Measurements from ENCODE around the gene MCTS1. TPM values are rescaled to one million over a fixed set of nuclear protein-coding genes. Genes with fewer than 3 reads are reported as not detected.

Gene MCTS1
- total and polyA plus RNA-seq, 2 experiments from 2014 or later = 33.0 to 58.2 TPM

DNA sequence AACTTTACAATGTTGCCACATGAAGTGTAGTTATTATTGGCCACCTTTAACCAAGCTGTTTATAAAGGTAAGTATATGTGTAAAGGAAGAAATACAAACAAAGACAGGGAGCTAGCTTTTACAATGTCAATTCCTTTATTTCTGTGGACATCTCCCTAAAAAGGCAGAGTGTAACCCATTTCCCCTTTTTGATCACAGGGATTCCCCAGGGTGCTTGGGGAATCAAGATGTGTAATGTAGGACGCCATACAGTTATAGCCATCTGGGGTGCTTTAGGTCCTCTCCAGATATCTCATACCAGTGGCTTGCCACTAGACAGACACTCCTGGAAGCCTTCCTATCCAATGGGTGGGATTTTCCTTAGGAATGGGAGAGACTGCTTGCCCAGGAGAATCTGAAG, 39.0 kb upstream of the MCTS1 start:
- H3F3A ChIP-seq (replicated peaks; ENCODE audit: low read depth) = no peaks in the 10 kb centered on the region
- TF ChIP-seq EZH2 (IDR thresholded peaks at IDR 0.05; ENCODE audit: low read depth, unreplicated experiment) = no peak
- TF ChIP-seq JUNB (IDR thresholded peaks at IDR 0.05; ENCODE audit: unreplicated experiment) = no peak
- TF ChIP-seq, protein P1, sequence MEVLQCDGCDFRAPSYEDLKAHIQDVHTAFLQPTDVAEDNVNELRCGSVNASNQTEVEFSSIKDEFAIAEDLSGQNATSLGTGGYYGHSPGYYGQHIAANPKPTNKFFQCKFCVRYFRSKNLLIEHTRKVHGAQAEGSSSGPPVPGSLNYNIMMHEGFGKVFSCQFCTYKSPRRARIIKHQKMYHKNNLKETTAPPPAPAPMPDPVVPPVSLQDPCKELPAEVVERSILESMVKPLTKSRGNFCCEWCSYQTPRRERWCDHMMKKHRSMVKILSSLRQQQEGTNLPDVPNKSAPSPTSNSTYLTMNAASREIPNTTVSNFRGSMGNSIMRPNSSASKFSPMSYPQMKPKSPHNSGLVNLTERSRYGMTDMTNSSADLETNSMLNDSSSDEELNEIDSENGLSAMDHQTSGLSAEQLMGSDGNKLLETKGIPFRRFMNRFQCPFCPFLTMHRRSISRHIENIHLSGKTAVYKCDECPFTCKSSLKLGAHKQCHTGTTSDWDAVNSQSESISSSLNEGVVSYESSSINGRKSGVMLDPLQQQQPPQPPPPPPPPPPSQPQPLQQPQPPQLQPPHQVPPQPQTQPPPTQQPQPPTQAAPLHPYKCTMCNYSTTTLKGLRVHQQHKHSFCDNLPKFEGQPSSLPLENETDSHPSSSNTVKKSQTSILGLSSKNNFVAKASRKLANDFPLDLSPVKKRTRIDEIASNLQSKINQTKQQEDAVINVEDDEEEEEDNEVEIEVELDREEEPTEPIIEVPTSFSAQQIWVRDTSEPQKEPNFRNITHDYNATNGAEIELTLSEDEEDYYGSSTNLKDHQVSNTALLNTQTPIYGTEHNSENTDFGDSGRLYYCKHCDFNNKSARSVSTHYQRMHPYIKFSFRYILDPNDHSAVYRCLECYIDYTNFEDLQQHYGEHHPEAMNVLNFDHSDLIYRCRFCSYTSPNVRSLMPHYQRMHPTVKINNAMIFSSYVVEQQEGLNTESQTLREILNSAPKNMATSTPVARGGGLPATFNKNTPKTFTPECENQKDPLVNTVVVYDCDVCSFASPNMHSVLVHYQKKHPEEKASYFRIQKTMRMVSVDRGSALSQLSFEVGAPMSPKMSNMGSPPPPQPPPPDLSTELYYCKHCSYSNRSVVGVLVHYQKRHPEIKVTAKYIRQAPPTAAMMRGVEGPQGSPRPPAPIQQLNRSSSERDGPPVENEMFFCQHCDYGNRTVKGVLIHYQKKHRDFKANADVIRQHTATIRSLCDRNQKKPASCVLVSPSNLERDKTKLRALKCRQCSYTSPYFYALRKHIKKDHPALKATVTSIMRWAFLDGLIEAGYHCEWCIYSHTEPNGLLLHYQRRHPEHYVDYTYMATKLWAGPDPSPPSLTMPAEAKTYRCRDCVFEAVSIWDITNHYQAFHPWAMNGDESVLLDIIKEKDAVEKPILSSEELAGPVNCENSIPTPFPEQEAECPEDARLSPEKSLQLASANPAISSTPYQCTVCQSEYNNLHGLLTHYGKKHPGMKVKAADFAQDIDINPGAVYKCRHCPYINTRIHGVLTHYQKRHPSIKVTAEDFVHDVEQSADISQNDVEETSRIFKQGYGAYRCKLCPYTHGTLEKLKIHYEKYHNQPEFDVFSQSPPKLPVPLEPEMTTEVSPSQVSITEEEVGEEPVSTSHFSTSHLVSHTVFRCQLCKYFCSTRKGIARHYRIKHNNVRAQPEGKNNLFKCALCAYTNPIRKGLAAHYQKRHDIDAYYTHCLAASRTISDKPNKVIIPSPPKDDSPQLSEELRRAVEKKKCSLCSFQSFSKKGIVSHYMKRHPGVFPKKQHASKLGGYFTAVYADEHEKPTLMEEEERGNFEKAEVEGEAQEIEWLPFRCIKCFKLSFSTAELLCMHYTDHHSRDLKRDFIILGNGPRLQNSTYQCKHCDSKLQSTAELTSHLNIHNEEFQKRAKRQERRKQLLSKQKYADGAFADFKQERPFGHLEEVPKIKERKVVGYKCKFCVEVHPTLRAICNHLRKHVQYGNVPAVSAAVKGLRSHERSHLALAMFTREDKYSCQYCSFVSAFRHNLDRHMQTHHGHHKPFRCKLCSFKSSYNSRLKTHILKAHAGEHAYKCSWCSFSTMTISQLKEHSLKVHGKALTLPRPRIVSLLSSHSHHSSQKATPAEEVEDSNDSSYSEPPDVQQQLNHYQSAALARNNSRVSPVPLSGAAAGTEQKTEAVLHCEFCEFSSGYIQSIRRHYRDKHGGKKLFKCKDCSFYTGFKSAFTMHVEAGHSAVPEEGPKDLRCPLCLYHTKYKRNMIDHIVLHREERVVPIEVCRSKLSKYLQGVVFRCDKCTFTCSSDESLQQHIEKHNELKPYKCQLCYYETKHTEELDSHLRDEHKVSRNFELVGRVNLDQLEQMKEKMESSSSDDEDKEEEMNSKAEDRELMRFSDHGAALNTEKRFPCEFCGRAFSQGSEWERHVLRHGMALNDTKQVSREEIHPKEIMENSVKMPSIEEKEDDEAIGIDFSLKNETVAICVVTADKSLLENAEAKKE (CRISPR knock-in tag; IDR thresholded peaks at IDR 0.05) = no peak
- no peak for TF ChIP-seq ZNF331 (CRISPR knock-in tag; IDR thresholded peaks at IDR 0.05; ENCODE audit: low read depth)
- TF ChIP-seq STAT1 (IDR thresholded peaks at IDR 0.05; ENCODE audit: unreplicated experiment) = no peak
- no peak for TF ChIP-seq NANOG (IDR thresholded peaks at IDR 0.05; ENCODE audit: borderline replicate concordance)
- TF ChIP-seq EZH2phosphoT487 (IDR thresholded peaks at IDR 0.05; ENCODE audit: unreplicated experiment) = no peak
- TF ChIP-seq POLR2AphosphoS5 (IDR thresholded peaks at IDR 0.05; ENCODE audit: low read depth) = no peak
- TF ChIP-seq CREB1 (CRISPR knock-in tag; IDR thresholded peaks at IDR 0.05; ENCODE audit: low read depth) = no peak
- TF ChIP-seq, protein P2, sequence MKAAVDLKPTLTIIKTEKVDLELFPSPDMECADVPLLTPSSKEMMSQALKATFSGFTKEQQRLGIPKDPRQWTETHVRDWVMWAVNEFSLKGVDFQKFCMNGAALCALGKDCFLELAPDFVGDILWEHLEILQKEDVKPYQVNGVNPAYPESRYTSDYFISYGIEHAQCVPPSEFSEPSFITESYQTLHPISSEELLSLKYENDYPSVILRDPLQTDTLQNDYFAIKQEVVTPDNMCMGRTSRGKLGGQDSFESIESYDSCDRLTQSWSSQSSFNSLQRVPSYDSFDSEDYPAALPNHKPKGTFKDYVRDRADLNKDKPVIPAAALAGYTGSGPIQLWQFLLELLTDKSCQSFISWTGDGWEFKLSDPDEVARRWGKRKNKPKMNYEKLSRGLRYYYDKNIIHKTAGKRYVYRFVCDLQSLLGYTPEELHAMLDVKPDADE (IDR thresholded peaks at IDR 0.05) = no peak
- TF ChIP-seq, protein P3, sequence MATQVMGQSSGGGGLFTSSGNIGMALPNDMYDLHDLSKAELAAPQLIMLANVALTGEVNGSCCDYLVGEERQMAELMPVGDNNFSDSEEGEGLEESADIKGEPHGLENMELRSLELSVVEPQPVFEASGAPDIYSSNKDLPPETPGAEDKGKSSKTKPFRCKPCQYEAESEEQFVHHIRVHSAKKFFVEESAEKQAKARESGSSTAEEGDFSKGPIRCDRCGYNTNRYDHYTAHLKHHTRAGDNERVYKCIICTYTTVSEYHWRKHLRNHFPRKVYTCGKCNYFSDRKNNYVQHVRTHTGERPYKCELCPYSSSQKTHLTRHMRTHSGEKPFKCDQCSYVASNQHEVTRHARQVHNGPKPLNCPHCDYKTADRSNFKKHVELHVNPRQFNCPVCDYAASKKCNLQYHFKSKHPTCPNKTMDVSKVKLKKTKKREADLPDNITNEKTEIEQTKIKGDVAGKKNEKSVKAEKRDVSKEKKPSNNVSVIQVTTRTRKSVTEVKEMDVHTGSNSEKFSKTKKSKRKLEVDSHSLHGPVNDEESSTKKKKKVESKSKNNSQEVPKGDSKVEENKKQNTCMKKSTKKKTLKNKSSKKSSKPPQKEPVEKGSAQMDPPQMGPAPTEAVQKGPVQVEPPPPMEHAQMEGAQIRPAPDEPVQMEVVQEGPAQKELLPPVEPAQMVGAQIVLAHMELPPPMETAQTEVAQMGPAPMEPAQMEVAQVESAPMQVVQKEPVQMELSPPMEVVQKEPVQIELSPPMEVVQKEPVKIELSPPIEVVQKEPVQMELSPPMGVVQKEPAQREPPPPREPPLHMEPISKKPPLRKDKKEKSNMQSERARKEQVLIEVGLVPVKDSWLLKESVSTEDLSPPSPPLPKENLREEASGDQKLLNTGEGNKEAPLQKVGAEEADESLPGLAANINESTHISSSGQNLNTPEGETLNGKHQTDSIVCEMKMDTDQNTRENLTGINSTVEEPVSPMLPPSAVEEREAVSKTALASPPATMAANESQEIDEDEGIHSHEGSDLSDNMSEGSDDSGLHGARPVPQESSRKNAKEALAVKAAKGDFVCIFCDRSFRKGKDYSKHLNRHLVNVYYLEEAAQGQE (IDR thresholded peaks at IDR 0.05; ENCODE audit: unreplicated experiment) = no peak
- TF ChIP-seq, protein P4, sequence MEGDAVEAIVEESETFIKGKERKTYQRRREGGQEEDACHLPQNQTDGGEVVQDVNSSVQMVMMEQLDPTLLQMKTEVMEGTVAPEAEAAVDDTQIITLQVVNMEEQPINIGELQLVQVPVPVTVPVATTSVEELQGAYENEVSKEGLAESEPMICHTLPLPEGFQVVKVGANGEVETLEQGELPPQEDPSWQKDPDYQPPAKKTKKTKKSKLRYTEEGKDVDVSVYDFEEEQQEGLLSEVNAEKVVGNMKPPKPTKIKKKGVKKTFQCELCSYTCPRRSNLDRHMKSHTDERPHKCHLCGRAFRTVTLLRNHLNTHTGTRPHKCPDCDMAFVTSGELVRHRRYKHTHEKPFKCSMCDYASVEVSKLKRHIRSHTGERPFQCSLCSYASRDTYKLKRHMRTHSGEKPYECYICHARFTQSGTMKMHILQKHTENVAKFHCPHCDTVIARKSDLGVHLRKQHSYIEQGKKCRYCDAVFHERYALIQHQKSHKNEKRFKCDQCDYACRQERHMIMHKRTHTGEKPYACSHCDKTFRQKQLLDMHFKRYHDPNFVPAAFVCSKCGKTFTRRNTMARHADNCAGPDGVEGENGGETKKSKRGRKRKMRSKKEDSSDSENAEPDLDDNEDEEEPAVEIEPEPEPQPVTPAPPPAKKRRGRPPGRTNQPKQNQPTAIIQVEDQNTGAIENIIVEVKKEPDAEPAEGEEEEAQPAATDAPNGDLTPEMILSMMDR (conservative IDR thresholded peaks at IDR 0.05; ENCODE audit: low read depth in 2 of 2) = no peak
- no peak for TF ChIP-seq ZNF114 (CRISPR knock-in tag; IDR thresholded peaks at IDR 0.05)
- Mint-ChIP-seq H3K27me3 (ENCODE audit: insufficient read depth, low read depth, poor library complexity) (peaks cover 3% of the 10 kb centered on the region), H3K36me3 (ENCODE audit: low read depth) (no peaks in the 10 kb centered on the region; the same call in 2 of the 3 replicates), H3K27ac (no peak overlapping the region), H3K9me3 (no peaks in the 10 kb centered on the region), H3K4me1 (peaks cover 5% of the 10 kb centered on the region), H3K4me3 (no peak overlapping the region)
- no peaks in the 10 kb centered on the region for H4K20me1 ChIP-seq (replicated peaks; ENCODE audit: insufficient read depth)
- H3K27me3 ChIP-seq (ENCODE audit: insufficient read depth) = no peaks in the 10 kb centered on the region
- DNase-seq (ENCODE audit: low spot score) = no peak
- no peaks in the 10 kb centered on the region for H3K36me3 ChIP-seq (ENCODE audit: insufficient read depth)
- no peak overlapping the region for H3K4me2 ChIP-seq
- H3K4me3 ChIP-seq = no peak overlapping the region
- peaks cover 6% of the 10 kb centered on the region for H3K4me1 ChIP-seq (ENCODE audit: insufficient read depth)
- H3K27ac ChIP-seq (ENCODE audit: low read depth) = no peak overlapping the region
- no peak for ATAC-seq
- H3K9me2 ChIP-seq (ENCODE audit: insufficient read depth) = no peaks in the 10 kb centered on the region
- H3K79me2 ChIP-seq (replicated peaks; ENCODE audit: insufficient read depth) = no peaks in the 10 kb centered on the region
- H2AFZ ChIP-seq = no peak overlapping the region
